Loucy (cell line): ENCODE measurements around the gene METRNL.

Experiments used
- H2AFZ ChIP-seq: fragments of 200-600 bp; sonication (generic); 2 replicates; pipeline ENCODE4 v1.6.0; 2016; ENCODE audit warnings: antibody characterized with exemption, mild to moderate bottlenecking, low read length, moderate library complexity
- H3F3A ChIP-seq: fragments of 200-600 bp; 2 replicates; pipeline ENCODE4 v1.6.0; 2016; ENCODE audit warnings: antibody characterized with exemption, low read depth, mild to moderate bottlenecking
- H3K27me3 ChIP-seq: fragments of 200-600 bp; sonication (generic); 2 replicates; pipeline ENCODE4 v1.6.1; 2014; ENCODE audit warnings: low read length, mild to moderate bottlenecking; ENCODE audit not compliant: insufficient read depth, poor library complexity, severe bottlenecking
- H3K36me3 ChIP-seq: fragments of 200-600 bp; sonication (generic); 2 replicates; pipeline ENCODE4 v1.6.1; 2016; ENCODE audit warnings: low read length; ENCODE audit not compliant: insufficient read depth
- H3K4me1 ChIP-seq: fragments of 200-600 bp; sonication (generic); 2 replicates; pipeline ENCODE4 v1.5.1; 2014; ENCODE audit warnings: low read length, mild to moderate bottlenecking; ENCODE audit not compliant: insufficient read depth, poor library complexity, severe bottlenecking
- H3K4me2 ChIP-seq: fragments of 200-600 bp; sonication (generic); 2 replicates; pipeline ENCODE4 v1.6.0; 2014; ENCODE audit warnings: antibody characterized with exemption, low read length, low read depth, mild to moderate bottlenecking; ENCODE audit not compliant: poor library complexity, severe bottlenecking
- H3K4me3 ChIP-seq: fragments of 200-600 bp; sonication (generic); 2 replicates; pipeline ENCODE4 v1.5.1; 2014; ENCODE audit warnings: low read length, mild to moderate bottlenecking, mixed read lengths; ENCODE audit not compliant: poor library complexity, severe bottlenecking
- H3K79me2 ChIP-seq: fragments of 200-600 bp; sonication (generic); 2 replicates; pipeline ENCODE4 v1.6.1; 2014; ENCODE audit warnings: low read length; ENCODE audit not compliant: insufficient read depth
- H3K9ac ChIP-seq: fragments of 200-600 bp; sonication (generic); 2 replicates; pipeline ENCODE4 v1.6.0; 2014; ENCODE audit warnings: mild to moderate bottlenecking, low read depth, low read length, moderate library complexity; ENCODE audit not compliant: poor library complexity, severe bottlenecking
- H3K9me2 ChIP-seq: fragments of 200-600 bp; sonication (generic); replicated peaks from 2 replicates; pipeline ENCODE4 v1.6.1; 2016; ENCODE audit warnings: low read depth, low read length, mixed read lengths
- H3K9me3 ChIP-seq: fragments of 200-600 bp; sonication (generic); 2 replicates; pipeline ENCODE4 v1.6.1; 2014; ENCODE audit warnings: mild to moderate bottlenecking, antibody characterized with exemption, low read length, low read depth; ENCODE audit not compliant: insufficient read depth
- H4K20me1 ChIP-seq: fragments of 200-600 bp; sonication (generic); 2 replicates; pipeline ENCODE4 v1.6.0; 2014; ENCODE audit warnings: antibody characterized with exemption, low read length, mild to moderate bottlenecking; ENCODE audit not compliant: insufficient read depth, poor library complexity, severe bottlenecking
- CTCF ChIP-seq: fragments of 200-600 bp; sonication (generic); conservative IDR thresholded peaks from 2 replicates; pipeline ENCODE4 v1.5.1; 2014; ENCODE audit warnings: mild to moderate bottlenecking, antibody characterized with exemption, low read length
- EZH2phosphoT487 ChIP-seq: fragments of 200-600 bp; IDR thresholded peaks from 2 replicates; pipeline ENCODE4 v1.6.1; 2018; ENCODE audit warnings: antibody characterized with exemption, mild to moderate bottlenecking, moderate library complexity, borderline replicate concordance

Gene METRNL

GRCh38 chr17:83092931-83093330 is 13.5 kb downstream of the METRNL start:
- Histone ChIP-seq H3K4me1 (no peaks in the 10 kb centered on the region), H4K20me1 (no peaks in the 10 kb centered on the region), H3K9me2 (no peaks in the 10 kb centered on the region), H3K4me2 (no peak overlapping the region), H3K4me3 (no peak overlapping the region), H3K79me2 (no peaks in the 10 kb centered on the region), H3F3A (no peaks in the 10 kb centered on the region), H3K36me3 (no peaks in the 10 kb centered on the region; the same call in 1 of the 2 replicates), H3K27me3 (no peaks in the 10 kb centered on the region), H2AFZ (no peak overlapping the region), H3K9ac (no peak overlapping the region), H3K9me3 (no peaks in the 10 kb centered on the region)
- TF ChIP-seq EZH2phosphoT487 (no peak), CTCF (no peak)

- Histone ChIP-seq H2AFZ (no peak overlapping the region), H3K9ac (no peak overlapping the region), H3K4me2 (no peak overlapping the region), H3K36me3 (no peaks in the 10 kb centered on the region; the same call in 1 of the 2 replicates), H4K20me1 (no peaks in the 10 kb centered on the region), H3K9me3 (no peaks in the 10 kb centered on the region), H3K4me1 (no peaks in the 10 kb centered on the region), H3F3A (no peaks in the 10 kb centered on the region), H3K79me2 (no peaks in the 10 kb centered on the region), H3K9me2 (no peaks in the 10 kb centered on the region), H3K4me3 (no peak overlapping the region), H3K27me3 (no peaks in the 10 kb centered on the region)
- TF ChIP-seq EZH2phosphoT487 (no peak), CTCF (no peak)
These were observed 14.1 kb downstream of the METRNL start for GRCh38 chr17:83093506-83093905.

DNA sequence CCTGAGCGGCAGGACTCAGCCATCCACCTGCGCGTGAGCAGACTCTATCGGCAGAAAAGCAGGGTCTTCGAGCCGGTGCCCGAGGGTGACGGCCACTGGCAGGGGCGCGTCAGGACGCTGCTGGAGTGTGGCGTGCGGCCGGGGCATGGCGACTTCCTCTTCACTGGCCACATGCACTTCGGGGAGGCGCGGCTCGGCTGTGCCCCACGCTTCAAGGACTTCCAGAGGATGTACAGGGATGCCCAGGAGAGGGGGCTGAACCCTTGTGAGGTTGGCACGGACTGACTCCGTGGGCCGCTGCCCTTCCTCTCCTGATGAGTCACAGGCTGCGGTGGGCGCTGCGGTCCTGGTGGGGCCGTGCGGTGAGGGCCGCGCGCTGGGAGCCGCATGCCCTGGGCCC is 14.9 kb downstream of the METRNL start:
- TF ChIP-seq CTCF (no peak), EZH2phosphoT487 (no peak)
- no peaks in the 10 kb centered on the region for H4K20me1 ChIP-seq

More for the DNA sequence above, 14.9 kb downstream of the METRNL start:
- Histone ChIP-seq H3K9ac (no peak overlapping the region), H3K4me2 (no peak overlapping the region), H2AFZ (no peak overlapping the region), H3K4me1 (no peaks in the 10 kb centered on the region), H3F3A (no peaks in the 10 kb centered on the region), H3K4me3 (no peak overlapping the region), H3K27me3 (no peaks in the 10 kb centered on the region), H3K36me3 (no peaks in the 10 kb centered on the region; the same call in 1 of the 2 replicates), H3K79me2 (no peaks in the 10 kb centered on the region), H3K9me2 (no peaks in the 10 kb centered on the region), H3K9me3 (no peaks in the 10 kb centered on the region)
